Trophoblast cell (in vitro differentiated cells and primary cell): ENCODE measurements around the gene PIR.
A peak's percentile ranks its signal among the peaks of the same experiment; 100 is the strongest.

ENCODE experiments used
- DNase-seq, 2 donors: peaks; one replicate each; pipeline ENCODE4 v3.0.0-alpha.2; 2016
- H2AFZ ChIP-seq: 2 replicates; pipeline ENCODE4 v1.6.1; 2013; ENCODE audit warnings: low read length, moderate library complexity, mild to moderate bottlenecking; ENCODE audit not compliant: insufficient read depth, poor library complexity
- H2AK5ac ChIP-seq: 2 replicates; pipeline ENCODE4 v1.6.1; 2013; ENCODE audit warnings: mild to moderate bottlenecking, low read length
- H2BK120ac ChIP-seq: 2 replicates; pipeline ENCODE4 v1.6.1; 2013; ENCODE audit warnings: low read length, mild to moderate bottlenecking, moderate library complexity; ENCODE audit not compliant: insufficient read depth, poor library complexity
- H2BK12ac ChIP-seq: 2 replicates; pipeline ENCODE4 v1.6.1; 2013; ENCODE audit warnings: mild to moderate bottlenecking, low read length, moderate library complexity
- H2BK5ac ChIP-seq: 2 replicates; pipeline ENCODE4 v1.6.1; 2013; ENCODE audit warnings: low read length, low read depth, moderate library complexity, mild to moderate bottlenecking; ENCODE audit not compliant: poor library complexity
- H3K14ac ChIP-seq: 2 replicates; pipeline ENCODE4 v1.6.1; 2013; ENCODE audit warnings: mild to moderate bottlenecking, low read length
- H3K18ac ChIP-seq: 2 replicates; pipeline ENCODE4 v1.6.1; 2013; ENCODE audit warnings: mild to moderate bottlenecking, low read length
- H3K23ac ChIP-seq: 2 replicates; pipeline ENCODE4 v1.6.1; 2013; ENCODE audit warnings: low read length
- H3K27ac ChIP-seq: 2 replicates; pipeline ENCODE4 v1.5.1; 2013; ENCODE audit warnings: low read depth, mild to moderate bottlenecking, inconsistent platforms, low read length, moderate library complexity
- H3K27me3 ChIP-seq: 2 replicates; pipeline ENCODE4 v1.6.1; 2013; ENCODE audit warnings: inconsistent platforms, mild to moderate bottlenecking, low read length, moderate library complexity; ENCODE audit not compliant: insufficient read depth
- H3K36me3 ChIP-seq, 2 experiments: 1 replicate in 1 of 2; 2 replicates in 1 of 2; pipeline ENCODE4 v1.6.1; 2013; ENCODE audit warnings: low read length in 2 of 2, mild to moderate bottlenecking in 2 of 2, moderate library complexity in 1 of 2; ENCODE audit not compliant: insufficient read depth in 2 of 2, control insufficient read depth in 1 of 2
- H3K4ac ChIP-seq: 2 replicates; pipeline ENCODE4 v1.6.1; 2013; ENCODE audit warnings: low read depth, mild to moderate bottlenecking, low read length, moderate library complexity
- H3K4me1 ChIP-seq, 2 experiments: 1 replicate in 1 of 2; 2 replicates in 1 of 2; pipeline ENCODE4 v1.6.1; 2013; ENCODE audit warnings: low read length in 2 of 2, mild to moderate bottlenecking in 2 of 2, moderate library complexity in 1 of 2; ENCODE audit not compliant: insufficient read depth in 2 of 2, control insufficient read depth in 1 of 2
- H3K4me2 ChIP-seq: 2 replicates; pipeline ENCODE4 v1.6.1; 2013; ENCODE audit warnings: inconsistent platforms, mild to moderate bottlenecking, low read length, moderate library complexity
- H3K4me3 ChIP-seq: 2 replicates; pipeline ENCODE4 v1.5.1; 2013; ENCODE audit warnings: mild to moderate bottlenecking, low read depth, low read length, inconsistent platforms
- H3K79me1 ChIP-seq: one replicate; pipeline ENCODE4 v1.6.1; 2013; ENCODE audit warnings: low read length
- H3K79me2 ChIP-seq: 2 replicates; pipeline ENCODE4 v1.6.1; 2013; ENCODE audit warnings: low read length, mild to moderate bottlenecking; ENCODE audit not compliant: control insufficient read depth, insufficient read depth, poor library complexity
- H3K9ac ChIP-seq: 2 replicates; pipeline ENCODE4 v1.6.1; 2013; ENCODE audit warnings: mild to moderate bottlenecking, low read length
- H3K9me3 ChIP-seq: 2 replicates; pipeline ENCODE4 v1.6.1; 2013; ENCODE audit warnings: low read depth, mild to moderate bottlenecking, control low read depth, inconsistent platforms, low read length; ENCODE audit not compliant: insufficient read depth
- H4K12ac ChIP-seq: 2 replicates; pipeline ENCODE4 v1.6.1; 2013; ENCODE audit warnings: low read depth, mild to moderate bottlenecking, low read length, moderate library complexity
- H4K8ac ChIP-seq: 2 replicates; pipeline ENCODE4 v1.6.1; 2013; ENCODE audit warnings: low read depth, mild to moderate bottlenecking, low read length, moderate library complexity
- H4K91ac ChIP-seq: one replicate; pipeline ENCODE4 v1.6.1; 2013; ENCODE audit warnings: low read depth, mild to moderate bottlenecking, low read length, moderate library complexity
- WGBS: extraction: QIAGEN DNeasy Blood & Tissue Kit; methylation state at CpG from one replicate; pipeline ENCODE4 v1.1.7; 2013; ENCODE audit warnings: missing lambda C conversion rate; ENCODE audit not compliant: insufficient read length, insufficient coverage; ENCODE audit errors: extremely low coverage; 5-methylcytosine and 5-hydroxymethylcytosine counted together

Gene PIR

GRCh38 chrX:15343075-15343476 lies 150.1 kb downstream of the PIR start:
- no peak overlapping the region for H2BK5ac ChIP-seq
- H4K12ac ChIP-seq: no peak overlapping the region
- WGBS: no CpG with 5 or more reads among the region's 5 CpGs

GRCh38 chrX:15340867-15341266 lies 152.3 kb downstream of the PIR start:
- no peaks in the 10 kb centered on the region for H3K36me3 ChIP-seq
- H4K8ac ChIP-seq: no peak overlapping the region
- H3K9me3 ChIP-seq: no peaks in the 10 kb centered on the region
- no peak overlapping the region for H3K23ac ChIP-seq
- H3K4me3 ChIP-seq: no peak overlapping the region
- no peak overlapping the region for H3K14ac ChIP-seq
- H3K79me2 ChIP-seq: no peaks in the 10 kb centered on the region
- no peak overlapping the region for H2BK120ac ChIP-seq
- no peak overlapping the region for H2BK5ac ChIP-seq
- no peak overlapping the region for H3K9ac ChIP-seq
- no peak for DNase-seq
- H3K79me1 ChIP-seq: no peaks in the 10 kb centered on the region
- H2BK12ac ChIP-seq: no peak overlapping the region
- H3K27ac ChIP-seq: no peak overlapping the region
- no peak overlapping the region for H3K4ac ChIP-seq
- H4K12ac ChIP-seq: no peak overlapping the region
- H4K91ac ChIP-seq: no peak overlapping the region
- H3K18ac ChIP-seq: no peak overlapping the region
- no peak overlapping the region for H2AK5ac ChIP-seq
- WGBS: no CpG with 5 or more reads among the region's 2 CpGs
- H3K4me2 ChIP-seq: no peak overlapping the region
- H3K27me3 ChIP-seq: no peaks in the 10 kb centered on the region
- no peaks in the 10 kb centered on the region for H3K4me1 ChIP-seq
- H2AFZ ChIP-seq: no peak overlapping the region

More at GRCh38 chrX:15343075-15343476, 150.1 kb downstream of the PIR start:
- Histone ChIP-seq H3K36me3 (no peaks in the 10 kb centered on the region), H3K14ac (no peak overlapping the region), H3K4ac (no peak overlapping the region), H3K79me2 (no peaks in the 10 kb centered on the region), H3K4me3 (no peak overlapping the region), H4K8ac (no peak overlapping the region), H3K27me3 (no peaks in the 10 kb centered on the region), H3K27ac (no peak overlapping the region), H3K4me2 (no peak overlapping the region), H3K79me1 (no peaks in the 10 kb centered on the region), H2AK5ac (no peak overlapping the region), H2BK120ac (no peak overlapping the region), H3K9me3 (no peaks in the 10 kb centered on the region), H2AFZ (no peak overlapping the region), H4K91ac (no peak overlapping the region), H3K18ac (no peak overlapping the region), H3K4me1 (no peaks in the 10 kb centered on the region), H3K23ac (no peak overlapping the region), H3K9ac (no peak overlapping the region), H2BK12ac (no peak overlapping the region)
- DNase-seq: peak; percentile 76 to 94

- no peak overlapping the region for H2BK12ac ChIP-seq
- H2BK120ac ChIP-seq: no peak overlapping the region
- no peak overlapping the region for H3K9ac ChIP-seq
- no peaks in the 10 kb centered on the region for H3K27me3 ChIP-seq
- H3K4me1 ChIP-seq: no peaks in the 10 kb centered on the region
- peak overlapping the region; percentile 54 for H4K8ac ChIP-seq
- peaks cover 4% of the 10 kb centered on the region for H3K79me1 ChIP-seq
- no peak overlapping the region for H2AK5ac ChIP-seq
- H3K23ac ChIP-seq: no peak overlapping the region
- H3K79me2 ChIP-seq: peaks cover 4% of the 10 kb centered on the region
- H3K27ac ChIP-seq: no peak overlapping the region
- WGBS: no CpG with 5 or more reads among the region's 10 CpGs
- H4K91ac ChIP-seq: no peak overlapping the region
- H2AFZ ChIP-seq: no peak overlapping the region
- no peaks in the 10 kb centered on the region for H3K9me3 ChIP-seq
- H4K12ac ChIP-seq: no peak overlapping the region
- H3K4ac ChIP-seq: no peak overlapping the region
- H3K18ac ChIP-seq: no peak overlapping the region
- no peak overlapping the region for H3K4me3 ChIP-seq
- H3K14ac ChIP-seq: no peak overlapping the region
- peaks cover 3 to 9% of the 10 kb centered on the region in 2 experiments for H3K36me3 ChIP-seq
- no peak overlapping the region for H2BK5ac ChIP-seq
- peak overlapping the region; percentile 66 for H3K4me2 ChIP-seq
- peak; percentile 80 to 91 for DNase-seq
Observed at GRCh38 chrX:15336023-15336413, 157.1 kb downstream of the PIR start.

GRCh38 chrX:15335135-15336022 lies 157.8 kb downstream of the PIR start, which contains the start of gene PIGA:
Gene PIGA, minus strand, starts transcription at chrX:15335523. Its CDS starts 3,593 bp downstream, at chrX:15331930.
- H3K27me3 ChIP-seq: no peaks in the 10 kb centered on the region
- peak within 1 kb of the TSS; percentile 47 for H3K27ac ChIP-seq
- peak within 1 kb of the TSS; percentile 76 for H2BK120ac ChIP-seq
- peak within 1 kb of the TSS; percentile 82 for H2BK5ac ChIP-seq
- peaks cover 4% of the 10 kb centered on the region for H3K79me1 ChIP-seq
- peak within 1 kb of the TSS; percentile 37 for H2AK5ac ChIP-seq
- H3K9ac ChIP-seq: peak within 1 kb of the TSS; percentile 95
- H2BK12ac ChIP-seq: no peak within 1 kb of the TSS
- H3K4ac ChIP-seq: peak within 1 kb of the TSS; percentile 89
- WGBS: no CpG with 5 or more reads among the region's 72 CpGs
- H3K79me2 ChIP-seq: peaks cover 4% of the 10 kb centered on the region
- H3K23ac ChIP-seq: no peak within 1 kb of the TSS
- peak within 1 kb of the TSS; percentile 98 for H2AFZ ChIP-seq
- peak within 1 kb of the TSS; percentile 91 for H4K12ac ChIP-seq
- H3K4me1 ChIP-seq: no peaks in the 10 kb centered on the region
- H3K4me2 ChIP-seq: peak within 1 kb of the TSS; percentile 77
- peaks cover 3 to 9% of the 10 kb centered on the region in 2 experiments for H3K36me3 ChIP-seq
- peak within 1 kb of the TSS; percentile 96 for H4K8ac ChIP-seq
- H3K4me3 ChIP-seq: peak within 1 kb of the TSS; percentile 96
- DNase-seq: peak; percentile 95
- peak within 1 kb of the TSS; percentile 99 for H3K14ac ChIP-seq
- peak within 1 kb of the TSS; percentile 80 for H4K91ac ChIP-seq
- H3K9me3 ChIP-seq: no peaks in the 10 kb centered on the region
- peak within 1 kb of the TSS; percentile 94 for H3K18ac ChIP-seq
